Measurements from ENCODE around the gene AKNA.

- TF ChIP-seq CTCF (conservative IDR thresholded peaks at IDR 0.05; ENCODE audit: low read length) (no peak), EZH2phosphoT487 (IDR thresholded peaks at IDR 0.05; ENCODE audit: borderline replicate concordance, low read depth, low read length) (no peak)
Measured at GRCh38 chr9:114409103-114409780, 21.5 kb upstream of the AKNA start.
